HAP-1 (cell line): ENCODE results near the gene ITGB6.
A peak's percentile ranks its signal among the peaks of the same experiment; 100 is the strongest.

ENCODE experiments used
- DNase-seq, 2 experiments: peaks; one replicate each; pipeline ENCODE4 v3.0.0-alpha.2; 2016 to 2020; ENCODE audit warnings: low spot score in 2 of 2
- H3K27me3 ChIP-seq: fragments of 250-450 bp; sonication (Bioruptor Pico); 2 replicates; pipeline ENCODE4 v1.5.1; 2020; ENCODE audit warnings: low read depth, mild to moderate bottlenecking, moderate library complexity
- H3K36me3 ChIP-seq: fragments of 250-450 bp; sonication (Bioruptor Pico); replicated peaks from 2 replicates; pipeline ENCODE4 v1.5.1; 2020; ENCODE audit warnings: mild to moderate bottlenecking
- H3K4me1 ChIP-seq: fragments of 250-450 bp; sonication (Bioruptor Pico); 2 replicates; pipeline ENCODE4 v1.5.1; 2020; ENCODE audit warnings: mild to moderate bottlenecking
- H3K4me3 ChIP-seq: fragments of 250-450 bp; sonication (Bioruptor Pico); 2 replicates; pipeline ENCODE4 v1.5.1; 2020; ENCODE audit warnings: mild to moderate bottlenecking, moderate library complexity
- H3K9me3 ChIP-seq: fragments of 250-450 bp; sonication (Bioruptor Pico); 2 replicates; pipeline ENCODE4 v1.5.1; 2020; ENCODE audit warnings: mild to moderate bottlenecking, moderate library complexity
- in situ Hi-C: fragments of 300-500 bp; cut with MboI; formaldehyde crosslinking; loops from 3 replicates; pipeline ENCODE4 v1.14.3; 2020; ENCODE audit warnings: low sequenced_read_pairs, inconsistent platforms, mixed read lengths

ITGB6 gene

DNA sequence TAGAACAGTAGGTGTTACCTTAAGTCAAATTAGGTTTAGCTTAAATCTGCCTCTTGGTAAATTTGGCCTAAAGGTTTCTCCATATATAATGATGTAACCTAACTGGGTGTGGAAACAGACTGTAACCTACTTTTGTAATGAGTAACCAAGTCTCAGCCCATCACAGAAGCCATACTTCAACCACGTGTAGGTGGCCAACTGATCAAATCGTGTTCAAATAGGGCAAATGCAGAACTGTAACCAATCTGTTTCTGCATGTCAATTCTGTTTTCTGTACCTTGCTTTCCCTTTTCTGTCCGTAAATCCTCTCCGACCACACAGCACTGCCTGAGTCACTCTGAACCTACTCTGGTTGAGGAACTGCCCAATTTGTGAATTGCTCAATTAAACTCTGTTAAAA is 103.7 kb downstream of the ITGB6 start:
- H3K4me1 ChIP-seq, result no peaks in the 10 kb centered on the region
- in situ Hi-C loops, result loop anchor here (25.0 kb wide), 1 partner anchor 891 kb away; no protein-coding TSS in a partner anchor
- no peak overlapping the region for H3K4me3 ChIP-seq
- no peaks in the 10 kb centered on the region for H3K36me3 ChIP-seq
- H3K9me3 ChIP-seq, result peaks cover 2% of the 10 kb centered on the region; the same call in 1 of the 2 replicates
- no peaks in the 10 kb centered on the region for H3K27me3 ChIP-seq
- no peak for DNase-seq

DNA sequence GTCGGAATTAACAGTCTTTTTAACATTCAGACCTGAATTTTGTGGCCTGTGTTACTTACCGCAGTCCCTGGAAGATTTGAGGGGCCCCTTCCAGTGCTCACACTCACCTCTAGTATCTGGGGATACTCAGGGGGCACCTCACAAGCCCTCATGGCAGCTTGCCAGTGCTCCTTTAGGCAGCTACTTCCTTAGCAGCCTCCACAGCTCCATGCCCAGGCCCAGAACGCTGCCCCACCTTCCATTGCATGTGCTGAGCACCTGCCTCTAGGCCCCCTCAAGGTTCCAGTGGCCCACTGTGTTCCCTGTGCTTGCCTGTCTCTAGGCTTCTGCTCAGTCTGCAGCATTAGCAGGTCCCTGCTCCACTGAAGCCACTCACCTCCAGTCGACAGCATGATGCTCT is 107.6 kb downstream of the ITGB6 start:
- DNase-seq, result no peak
- peaks cover 12% of the 10 kb centered on the region for H3K9me3 ChIP-seq
- in situ Hi-C loops, result loop anchor here (25.0 kb wide), 1 partner anchor 895 kb away; no protein-coding TSS in a partner anchor

DNA sequence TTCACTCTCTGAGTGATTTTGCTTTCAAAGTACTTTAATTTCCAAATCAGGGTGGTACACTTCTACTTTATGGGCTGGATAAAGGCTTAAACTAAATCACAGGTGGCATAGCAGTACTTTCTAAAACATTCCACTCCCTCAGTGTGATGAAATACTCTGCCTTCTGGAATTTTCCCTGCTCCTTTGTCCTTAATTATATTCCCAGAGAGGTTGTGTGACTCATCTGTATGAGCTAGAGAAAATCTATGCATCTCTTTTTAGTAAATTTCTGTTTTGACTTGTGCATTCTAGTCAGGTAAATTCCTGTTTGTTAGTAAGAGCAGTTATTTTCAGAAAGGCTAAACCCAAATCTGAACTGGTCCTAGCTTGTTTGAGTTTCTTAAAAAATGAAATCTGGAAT is 108.7 kb downstream of the ITGB6 start:
- no peak for DNase-seq
- no peaks in the 10 kb centered on the region for H3K27me3 ChIP-seq
- no peaks in the 10 kb centered on the region for H3K4me1 ChIP-seq
- in situ Hi-C loops, result loop anchor here (25.0 kb wide), 1 partner anchor 896 kb away; no protein-coding TSS in a partner anchor
- peaks cover 16% of the 10 kb centered on the region for H3K9me3 ChIP-seq
- no peaks in the 10 kb centered on the region for H3K36me3 ChIP-seq
- H3K4me3 ChIP-seq, result no peak overlapping the region

More for the DNA sequence above, 107.6 kb downstream of the ITGB6 start:
- H3K36me3 ChIP-seq, result no peaks in the 10 kb centered on the region
- no peaks in the 10 kb centered on the region for H3K27me3 ChIP-seq
- no peak overlapping the region for H3K4me3 ChIP-seq
- H3K4me1 ChIP-seq, result no peaks in the 10 kb centered on the region

DNA sequence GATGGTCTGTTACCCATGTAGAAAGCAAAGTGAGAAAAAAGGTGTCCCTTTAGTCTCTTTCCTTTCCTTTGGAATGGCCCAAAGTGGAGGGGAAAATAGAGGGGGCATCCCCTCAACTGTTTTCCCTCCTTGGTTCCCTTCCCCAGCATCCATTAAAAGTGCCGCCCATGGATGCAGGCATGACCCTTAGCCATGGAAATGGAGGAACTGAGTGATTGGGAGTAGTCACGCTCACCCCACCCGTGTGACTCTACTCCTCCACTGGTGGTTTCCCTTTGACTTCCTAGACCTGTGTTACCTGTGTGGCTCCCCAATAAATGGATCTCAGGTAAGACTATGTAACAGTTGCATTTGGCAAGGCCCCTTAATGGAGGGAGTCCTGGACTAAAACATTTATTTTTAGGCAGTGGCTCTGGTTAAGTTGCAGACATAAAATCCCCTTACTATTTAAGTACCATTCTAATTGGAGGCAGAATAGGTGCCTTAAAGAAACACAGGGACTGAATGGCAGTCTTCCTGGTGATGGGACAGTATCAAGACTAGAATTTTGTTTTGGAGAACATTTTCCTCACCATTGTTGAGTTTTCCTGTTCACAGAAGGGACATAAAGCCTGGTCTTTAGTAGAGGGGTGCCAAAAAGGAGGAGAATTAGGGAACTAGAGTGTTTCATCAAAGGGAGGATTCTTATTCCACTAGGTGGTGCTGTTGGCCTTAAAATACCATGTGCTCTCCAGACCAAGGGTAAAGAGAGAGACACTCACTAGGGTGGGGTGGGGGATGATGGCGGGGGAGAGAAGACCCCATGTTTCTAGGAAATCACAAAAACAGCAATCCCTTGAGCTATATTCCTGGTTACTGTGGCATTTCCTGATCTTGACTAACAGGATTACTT is 112.0 kb downstream of the ITGB6 start:
- Histone ChIP-seq H3K9me3 (peaks cover 16% of the 10 kb centered on the region), H3K27me3 (no peaks in the 10 kb centered on the region), H3K4me1 (no peaks in the 10 kb centered on the region), H3K4me3 (no peak overlapping the region), H3K36me3 (no peaks in the 10 kb centered on the region)
- peak; percentile 34 to 44 for DNase-seq
- in situ Hi-C loops, result loop anchor here (25.0 kb wide), 1 partner anchor 899 kb away; no protein-coding TSS in a partner anchor

DNA sequence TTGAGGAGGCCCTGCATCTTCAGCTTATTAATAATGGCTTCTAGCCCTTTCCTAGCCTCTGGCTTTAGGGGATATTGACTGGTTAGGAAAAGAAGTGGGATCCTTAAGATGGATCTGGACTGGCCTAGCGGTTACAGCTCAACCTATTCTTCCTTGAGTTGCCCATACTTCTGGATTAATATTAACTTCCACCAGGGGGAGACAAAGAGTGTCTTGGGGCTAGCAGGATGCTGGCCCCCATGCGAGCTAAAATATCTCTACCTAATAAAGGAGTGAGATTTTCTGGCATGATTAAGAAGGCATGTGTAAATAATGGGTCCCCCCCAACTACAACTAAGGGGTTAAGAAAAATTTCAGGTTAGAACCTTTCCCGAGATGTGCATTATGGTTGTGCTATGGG is 114.4 kb downstream of the ITGB6 start:
- Histone ChIP-seq H3K36me3 (no peaks in the 10 kb centered on the region), H3K27me3 (no peaks in the 10 kb centered on the region), H3K4me1 (no peaks in the 10 kb centered on the region), H3K9me3 (peaks cover 16% of the 10 kb centered on the region), H3K4me3 (no peak overlapping the region)
- in situ Hi-C loops, result loop anchor here (25.0 kb wide), 1 partner anchor 902 kb away; no protein-coding TSS in a partner anchor
- no peak for DNase-seq

DNA sequence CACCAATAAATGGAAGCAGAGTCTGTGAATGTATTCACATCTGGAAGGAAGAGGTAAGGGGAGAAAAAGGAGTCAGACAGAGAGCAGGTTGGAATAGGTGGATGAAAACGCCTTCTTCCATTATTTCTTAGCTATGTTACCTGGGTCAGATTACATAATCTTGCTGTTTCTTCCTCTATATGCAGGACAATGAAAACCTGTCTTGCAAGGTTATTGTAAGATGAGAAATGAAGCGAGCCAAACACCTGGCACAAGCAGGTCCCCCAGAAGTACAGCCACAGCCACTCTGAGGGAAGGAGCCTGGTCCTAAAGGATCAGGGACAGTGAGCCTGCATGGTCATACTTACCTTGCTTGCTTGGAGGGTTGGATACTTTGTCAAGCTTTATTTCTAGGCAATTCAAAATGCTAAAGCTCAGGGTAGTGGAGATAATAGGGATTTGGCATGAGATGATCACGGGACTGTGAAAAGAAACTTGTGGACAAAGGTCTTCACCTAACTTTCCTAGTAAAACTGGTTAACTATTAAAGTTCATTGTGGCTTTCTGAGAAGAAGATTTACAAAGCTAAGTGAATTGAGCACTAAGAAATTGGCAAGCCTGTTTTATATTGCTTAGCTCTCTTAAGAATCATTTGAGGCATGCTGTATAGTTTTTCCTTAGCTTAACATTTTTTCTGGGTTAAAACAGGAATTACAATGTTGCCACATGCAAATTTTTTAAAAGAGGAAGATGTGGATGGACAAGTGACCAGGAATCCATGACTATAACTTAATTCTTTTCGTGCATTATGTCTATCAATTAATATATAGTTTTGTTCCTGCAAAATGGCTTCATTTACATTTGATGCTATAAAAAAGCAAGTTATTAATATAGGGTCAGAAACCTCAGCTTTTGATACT is 121.9 kb downstream of the ITGB6 start:
- in situ Hi-C loops, result loop anchor here (25.0 kb wide), 1 partner anchor 909 kb away; no protein-coding TSS in a partner anchor
- DNase-seq, result no peak
- Histone ChIP-seq H3K9me3 (no peaks in the 10 kb centered on the region), H3K36me3 (no peaks in the 10 kb centered on the region), H3K4me1 (no peaks in the 10 kb centered on the region), H3K27me3 (no peaks in the 10 kb centered on the region), H3K4me3 (no peak overlapping the region)

DNA sequence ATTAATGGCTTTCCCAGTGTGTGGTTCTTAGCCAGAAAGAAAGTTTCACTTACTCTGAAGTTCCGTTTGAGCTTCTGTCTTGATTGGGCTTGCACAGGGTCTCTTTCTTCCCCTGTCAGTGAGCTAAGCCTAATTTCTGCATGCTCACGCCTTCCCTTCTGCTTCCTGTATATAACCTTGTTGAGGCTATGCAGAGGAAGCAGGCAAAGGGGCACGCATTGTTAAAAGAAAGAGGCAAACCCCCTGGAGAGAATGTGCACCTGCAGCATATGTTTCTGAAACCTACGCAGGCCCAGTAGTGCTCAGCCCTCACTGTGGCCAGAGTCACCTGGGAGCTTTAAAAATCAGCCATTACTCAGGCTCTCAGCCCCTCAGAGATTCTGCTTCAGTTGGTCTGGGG is 123.2 kb downstream of the ITGB6 start:
- Histone ChIP-seq H3K4me3 (no peak overlapping the region), H3K9me3 (no peaks in the 10 kb centered on the region), H3K36me3 (no peaks in the 10 kb centered on the region), H3K4me1 (no peaks in the 10 kb centered on the region), H3K27me3 (no peaks in the 10 kb centered on the region)
- DNase-seq, result no peak
- in situ Hi-C loops, result loop anchor here (25.0 kb wide), 1 partner anchor 910 kb away; no protein-coding TSS in a partner anchor

DNA sequence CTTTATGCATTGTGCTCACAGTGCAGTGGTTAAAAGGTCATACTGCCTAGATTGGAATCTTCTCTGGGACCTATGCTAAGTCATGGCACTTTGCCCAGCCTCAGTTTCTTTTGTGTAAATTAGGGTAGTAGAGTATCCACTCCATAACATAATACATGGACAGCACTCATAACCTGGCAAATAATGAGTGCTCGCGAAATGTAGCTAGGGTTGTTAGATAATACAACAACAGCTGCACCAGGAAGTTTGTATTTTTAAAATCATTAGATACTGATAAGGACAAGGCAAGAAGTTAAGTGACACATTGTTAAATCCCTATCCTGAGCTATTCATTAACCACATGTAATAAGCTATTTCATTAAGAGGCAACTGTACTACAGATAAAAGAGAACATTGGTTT is 123.8 kb downstream of the ITGB6 start:
- H3K4me3 ChIP-seq, result no peak overlapping the region
- H3K4me1 ChIP-seq, result no peaks in the 10 kb centered on the region
- no peaks in the 10 kb centered on the region for H3K27me3 ChIP-seq
- no peaks in the 10 kb centered on the region for H3K9me3 ChIP-seq
- DNase-seq, result no peak
- in situ Hi-C loops, result loop anchor here (25.0 kb wide), 1 partner anchor 911 kb away; no protein-coding TSS in a partner anchor
- H3K36me3 ChIP-seq, result no peaks in the 10 kb centered on the region

DNA sequence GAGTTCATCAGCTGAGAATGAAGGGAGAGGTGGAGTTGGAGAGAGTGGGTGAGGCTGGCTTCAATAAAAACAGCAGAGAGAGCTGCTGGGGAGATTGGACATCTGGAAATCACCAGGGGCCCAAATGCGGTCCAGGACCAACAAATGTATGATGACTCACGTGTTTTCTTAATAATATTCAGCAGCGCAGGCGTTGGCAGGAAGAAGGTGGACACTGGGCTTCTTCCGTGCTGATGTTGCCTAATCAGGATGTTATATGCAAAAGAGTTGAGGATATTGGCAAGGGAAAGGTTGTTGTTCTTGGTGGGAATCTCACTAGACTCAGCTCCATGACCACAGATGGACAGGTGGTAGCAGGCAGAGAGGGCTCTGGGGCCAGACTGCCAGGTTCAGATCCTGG is 124.9 kb downstream of the ITGB6 start:
- H3K4me3 ChIP-seq, result no peak overlapping the region
- no peaks in the 10 kb centered on the region for H3K36me3 ChIP-seq
- DNase-seq, result no peak
- no peaks in the 10 kb centered on the region for H3K27me3 ChIP-seq
- in situ Hi-C loops, result loop anchor here (25.0 kb wide), 1 partner anchor 912 kb away; no protein-coding TSS in a partner anchor
- no peaks in the 10 kb centered on the region for H3K4me1 ChIP-seq
- no peaks in the 10 kb centered on the region for H3K9me3 ChIP-seq

DNA sequence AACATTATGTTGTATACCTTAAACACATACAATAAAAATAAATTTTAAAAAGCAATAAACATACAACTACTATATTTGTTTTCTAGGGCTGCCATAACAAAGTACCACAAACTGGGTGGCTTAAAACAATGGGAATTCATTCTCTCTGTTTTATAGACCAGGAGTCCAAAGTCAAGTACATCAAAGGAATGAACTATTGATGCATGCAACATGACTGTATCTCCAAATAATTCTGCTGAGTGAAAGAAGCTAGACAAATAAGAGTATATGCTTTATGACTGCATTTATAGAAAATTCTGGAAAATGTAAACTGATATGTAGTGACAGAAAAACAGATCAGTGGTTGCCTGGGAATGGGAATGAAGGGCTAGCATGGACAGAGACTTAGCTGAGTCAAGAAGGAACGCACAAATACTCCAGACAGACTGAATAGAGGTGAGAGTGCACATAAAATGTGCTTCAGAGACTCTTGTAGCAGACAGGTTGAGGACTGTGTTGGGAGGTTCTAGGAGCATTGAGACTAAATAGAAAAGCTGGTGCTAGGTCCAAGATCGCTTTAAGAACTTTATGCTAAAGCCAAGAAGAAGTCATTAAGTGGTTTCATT is 126.7 kb downstream of the ITGB6 start:
- in situ Hi-C loops, result no loop called here
- no peak for DNase-seq

DNA sequence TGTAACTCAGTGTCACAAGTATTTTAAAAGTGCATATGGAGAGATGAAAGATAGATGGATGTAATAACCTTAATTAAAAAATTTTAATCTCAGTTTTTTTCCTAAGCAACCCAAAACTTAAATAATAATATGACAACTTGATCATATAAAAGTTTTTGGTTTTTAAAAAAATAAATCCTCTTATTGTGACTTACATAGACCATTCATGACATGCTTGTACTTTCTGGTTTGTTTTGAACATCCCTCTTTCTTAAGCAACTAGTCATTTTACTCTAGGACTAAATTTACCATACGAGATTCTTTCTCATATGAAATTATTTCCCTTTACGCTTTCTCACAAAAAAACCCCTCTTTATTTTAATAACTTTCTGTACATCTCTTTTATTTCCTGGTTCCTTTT is 131.2 kb downstream of the ITGB6 start:
- in situ Hi-C loops, result no loop called here
- H3K4me3 ChIP-seq, result no peak overlapping the region
- peaks cover 2% of the 10 kb centered on the region; the same call in 1 of the 2 replicates for H3K9me3 ChIP-seq
- no peak for DNase-seq
- no peaks in the 10 kb centered on the region for H3K36me3 ChIP-seq
- no peaks in the 10 kb centered on the region for H3K4me1 ChIP-seq
- H3K27me3 ChIP-seq, result no peaks in the 10 kb centered on the region

More for the DNA sequence above, 126.7 kb downstream of the ITGB6 start:
- H3K36me3 ChIP-seq, result no peaks in the 10 kb centered on the region
- no peak overlapping the region for H3K4me3 ChIP-seq
- peaks cover 2% of the 10 kb centered on the region; the same call in 1 of the 2 replicates for H3K9me3 ChIP-seq
- H3K4me1 ChIP-seq, result no peaks in the 10 kb centered on the region
- no peaks in the 10 kb centered on the region for H3K27me3 ChIP-seq

DNA sequence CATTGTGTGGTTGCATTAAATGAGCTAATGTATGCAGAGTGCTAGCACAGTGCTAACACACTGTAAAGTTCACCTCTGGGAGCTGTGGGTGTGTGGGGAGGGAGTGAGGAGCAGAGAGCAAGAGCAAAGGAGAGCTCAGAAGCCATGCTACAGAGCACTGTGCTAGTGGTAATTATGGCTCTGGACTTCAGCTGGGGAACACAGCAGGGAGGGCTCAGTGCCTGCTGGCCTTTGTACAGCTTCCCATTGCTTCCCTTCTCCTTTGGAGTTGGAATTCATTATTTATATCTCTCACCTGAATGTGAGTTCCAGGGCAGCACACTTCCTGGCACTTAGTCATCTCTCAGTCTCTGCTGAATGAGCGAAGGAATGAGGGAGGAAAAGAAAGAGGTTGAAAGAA is 135.2 kb downstream of the ITGB6 start:
- DNase-seq, result no peak

More for the DNA sequence above, 135.2 kb downstream of the ITGB6 start:
- H3K27me3 ChIP-seq, result no peaks in the 10 kb centered on the region
- H3K4me3 ChIP-seq, result no peak overlapping the region
- H3K4me1 ChIP-seq, result no peaks in the 10 kb centered on the region
- no peaks in the 10 kb centered on the region for H3K36me3 ChIP-seq
- in situ Hi-C loops, result no loop called here
- H3K9me3 ChIP-seq, result peaks cover 2% of the 10 kb centered on the region; the same call in 1 of the 2 replicates
